ENCODE measurements around the gene BORCS5. TPM values are rescaled to one million over a fixed set of nuclear protein-coding genes. Genes with fewer than 3 reads are reported as not detected.

The BORCS5 gene
- total and polyA plus RNA-seq, 2 of the 8 experiments (the other 6 are each of a cell fraction or from before 2014, with no cell fraction given) = 8.3 to 17.4 TPM

DNA sequence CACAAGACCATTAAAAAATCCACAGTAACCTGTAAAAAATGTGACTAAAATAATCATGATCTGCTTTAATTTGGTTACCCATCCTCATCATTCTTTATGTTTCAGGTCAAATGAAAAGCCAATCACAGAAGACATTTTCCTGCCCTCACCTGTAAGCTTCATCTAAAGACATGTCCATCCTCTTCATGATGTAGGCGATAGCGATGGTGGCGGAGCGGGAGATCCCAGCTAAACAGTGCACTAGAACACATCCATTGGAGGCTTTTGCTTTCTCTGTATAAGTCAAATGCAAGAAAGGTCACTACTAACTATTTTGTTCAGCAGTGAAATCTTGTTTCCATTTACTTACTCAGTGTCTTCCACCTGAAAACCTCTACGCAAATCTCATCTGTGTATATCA is 123.2 kb downstream of the BORCS5 start:
- FAIRE-seq (no peak), DNase-seq (ENCODE audit: low read depth in 1 of 2, low spot score in 2 of 2) (no peak)
- H3K4me2 ChIP-seq (ENCODE audit: insufficient read depth in 1 of 2, low read depth in 2 of 2, low read length in 2 of 2) = no peak overlapping the region
- no peak overlapping the region for H2BK12ac ChIP-seq (ENCODE audit: low read depth, low read length)
- no peaks in the 10 kb centered on the region for H3K23me2 ChIP-seq (ENCODE audit: low read depth, low read length)
- no peak overlapping the region for H2AFZ ChIP-seq (ENCODE audit: low read length)
- WGBS, 2 experiments (ENCODE audit: extremely low coverage in 1 of 2, insufficient coverage in 1 of 2, insufficient read length in 1 of 2, insufficient replicate concordance in 2 of 2, low coverage in 1 of 2, low lambda C conversion rate in 2 of 2, missing lambda C conversion rate in 1 of 2) = 94% methylated on average over 5 of the region's 5 CpGs; no CpG with 5 or more reads in 1 of the 2 experiments
- ChIA-PET CTCF (ENCODE audit: partially characterized antibody) (no interaction called here), POLR2A (ENCODE audit: partially characterized antibody) (no interaction called here)
- peaks cover 0 to 4% of the 10 kb centered on the region in 2 experiments for H4K20me1 ChIP-seq (replicated peaks in 1 of 2; ENCODE audit: control insufficient read depth in 1 of 2, insufficient read depth in 2 of 2, low read length in 2 of 2)
- no peak overlapping the region for H3K56ac ChIP-seq (replicated peaks; ENCODE audit: insufficient read length, low read depth, low read length)
- no peak overlapping the region for H3K23ac ChIP-seq (ENCODE audit: insufficient read length)
- no peak overlapping the region for H2BK15ac ChIP-seq (ENCODE audit: low read length)
- no peak overlapping the region for H3K4me3 ChIP-seq (ENCODE audit: extremely low read depth in 1 of 4, insufficient read depth in 2 of 4, low read depth in 3 of 4, low read length in 4 of 4)
- H2BK5ac ChIP-seq (ENCODE audit: low read depth, low read length) = no peak overlapping the region
- no peaks in the 10 kb centered on the region for H3K9me3 ChIP-seq (ENCODE audit: insufficient read depth in 2 of 2, low read depth in 1 of 2, low read length in 1 of 2)
- H3K36me3 ChIP-seq (ENCODE audit: control insufficient read depth in 2 of 4, insufficient read depth in 4 of 4, low read length in 3 of 4) = peaks cover 18 to 55% (median 31%) of the 10 kb centered on the region in 4 experiments
- no peak overlapping the region for H3K18ac ChIP-seq (ENCODE audit: extremely low read depth, low read length)
- no peak overlapping the region for H2BK120ac ChIP-seq (replicated peaks; ENCODE audit: low read depth, low read length)
- no peaks in the 10 kb centered on the region; the same call in 1 of the 2 replicates for H3K79me1 ChIP-seq (ENCODE audit: low read depth, low read length)
- no peak overlapping the region for H4K91ac ChIP-seq (replicated peaks; ENCODE audit: insufficient read length, low read length)
- no peaks in the 10 kb centered on the region; a peak in 1 of 4 replicates for H3K79me2 ChIP-seq (ENCODE audit: control insufficient read depth in 1 of 2, insufficient read depth in 2 of 2, low read length in 2 of 2)
- no peak overlapping the region for H3K27ac ChIP-seq (ENCODE audit: low read depth, low read length)
- no peaks in the 10 kb centered on the region for H3K27me3 ChIP-seq (replicated peaks in 1 of 4; ENCODE audit: control insufficient read depth in 3 of 4, extremely low read depth in 1 of 4, insufficient read depth in 3 of 4, low read length in 3 of 4)
- H3K9ac ChIP-seq (replicated peaks in 1 of 4; ENCODE audit: extremely low read depth in 1 of 4, low read depth in 3 of 4, low read length in 3 of 4) = no peak overlapping the region
- H4K5ac ChIP-seq (ENCODE audit: insufficient read length, low read depth, low read length) = no peak overlapping the region
- no peak overlapping the region for H2BK20ac ChIP-seq (ENCODE audit: low read length)
- H2AK5ac ChIP-seq (ENCODE audit: low read depth, low read length) = no peak overlapping the region
- no peak overlapping the region for H3K4ac ChIP-seq (replicated peaks; ENCODE audit: insufficient read length, low read depth, low read length)
- no peak overlapping the region for H3K14ac ChIP-seq (ENCODE audit: insufficient read length)
- H4K8ac ChIP-seq (ENCODE audit: extremely low read depth, insufficient read depth, low read length) = no peak overlapping the region
- peaks cover 0 to 3% (median 0%) of the 10 kb centered on the region in 4 experiments; a peak in 3 of 7 replicates for H3K4me1 ChIP-seq (replicated peaks in 1 of 4; ENCODE audit: control insufficient read depth in 3 of 4, insufficient read depth in 4 of 4, low read length in 3 of 4)
- TF ChIP-seq, protein P1, sequence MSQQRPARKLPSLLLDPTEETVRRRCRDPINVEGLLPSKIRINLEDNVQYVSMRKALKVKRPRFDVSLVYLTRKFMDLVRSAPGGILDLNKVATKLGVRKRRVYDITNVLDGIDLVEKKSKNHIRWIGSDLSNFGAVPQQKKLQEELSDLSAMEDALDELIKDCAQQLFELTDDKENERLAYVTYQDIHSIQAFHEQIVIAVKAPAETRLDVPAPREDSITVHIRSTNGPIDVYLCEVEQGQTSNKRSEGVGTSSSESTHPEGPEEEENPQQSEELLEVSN (IDR thresholded peaks at IDR 0.05) = no peak
